Measurements from ENCODE around the gene METTL5. TPM values are rescaled to one million over a fixed set of nuclear protein-coding genes. Genes with fewer than 3 reads are reported as not detected.

The METTL5 gene
- total RNA-seq, 2 experiments from 2014 or later: 89.7 to 102 TPM

- ChIA-PET POLR2A (no interaction called here), CTCF (interaction anchor here (1.9 kb wide), 1 partner anchor 30 kb away, joined by 8 read pairs; the partner anchor contains the start of gene UBR3)
These were observed 27.1 kb downstream of the METTL5 start for GRCh38 chr2:169797601-169798000.

DNA sequence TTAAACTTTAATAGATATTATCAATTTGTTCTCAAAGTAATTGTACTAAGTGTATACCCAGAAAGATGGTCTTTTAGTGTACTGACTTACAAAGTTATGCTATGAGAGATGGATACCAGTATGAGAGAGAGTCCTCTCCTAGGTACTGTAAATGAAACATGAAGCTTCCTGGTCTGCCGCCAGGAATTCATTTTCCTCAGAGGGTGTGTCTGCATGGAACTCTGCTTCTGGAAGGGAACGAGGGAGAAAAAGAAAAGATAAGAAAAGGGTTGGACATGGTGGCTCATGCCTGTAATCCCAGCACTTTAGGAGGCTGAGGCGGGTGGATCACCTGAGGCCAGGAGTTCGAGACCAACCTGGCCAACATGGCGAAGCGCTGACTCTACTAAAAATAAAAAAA is 28.3 kb downstream of the METTL5 start:
- ChIA-PET POLR2A (no interaction called here), CTCF (no interaction called here)

GRCh38 chr2:169795181-169795580 is 29.5 kb downstream of the METTL5 start:
- POLR2A ChIA-PET: interaction anchor here (1.0 kb wide), 1 partner anchor 32 kb away, joined by 3 read pairs; the partner anchor contains the start of gene UBR3

GRCh38 chr2:169790581-169790980 is 34.1 kb downstream of the METTL5 start:
- POLR2A ChIA-PET: no interaction called here
- CTCF ChIA-PET: no interaction called here

More at GRCh38 chr2:169795181-169795580, 29.5 kb downstream of the METTL5 start:
- CTCF ChIA-PET: no interaction called here

DNA sequence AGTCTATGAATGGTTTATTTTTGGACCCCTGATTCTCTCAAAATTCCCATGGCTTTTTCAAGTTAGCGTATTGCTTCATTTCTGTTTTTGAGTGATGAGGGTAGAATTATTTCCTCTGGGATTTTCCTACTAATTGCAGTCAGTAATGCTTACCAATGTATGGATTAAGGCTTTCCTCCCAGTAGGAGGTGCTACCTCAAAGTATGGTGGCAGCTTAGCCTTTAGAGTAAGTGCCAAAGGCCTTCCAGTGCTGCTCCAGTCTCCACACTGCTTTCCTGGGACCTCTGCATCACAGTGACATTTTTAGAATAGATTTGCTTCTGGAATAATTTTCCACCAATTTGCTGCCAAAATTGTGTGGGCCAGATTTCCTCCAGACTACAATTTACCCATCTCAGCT is 42.2 kb downstream of the METTL5 start:
- ChIA-PET POLR2A (no interaction called here), CTCF (no interaction called here)

- POLR2A ChIA-PET: no interaction called here
- CTCF ChIA-PET: no interaction called here
These were observed 43.3 kb downstream of the METTL5 start for GRCh38 chr2:169781249-169782013.

DNA sequence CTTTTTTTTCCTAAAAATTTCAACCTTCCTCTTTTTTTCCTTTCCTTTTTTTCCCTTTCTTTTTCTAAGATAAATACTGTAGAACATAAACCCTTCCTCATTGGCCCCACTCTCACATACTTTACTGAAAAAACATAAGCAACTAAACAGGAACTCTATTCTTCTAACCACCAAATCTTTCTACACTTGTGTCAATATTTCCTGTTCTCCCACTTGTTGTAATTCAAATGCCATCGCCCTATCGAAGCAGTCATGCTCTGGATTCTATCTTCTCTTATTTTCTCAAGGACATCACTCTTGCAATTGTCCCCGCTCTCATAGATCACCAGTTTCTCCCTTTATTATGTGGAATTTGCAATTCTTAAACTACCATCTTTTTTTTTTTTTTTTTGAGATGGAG is 46.3 kb downstream of the METTL5 start:
- ChIA-PET POLR2A (no interaction called here), CTCF (no interaction called here)

DNA sequence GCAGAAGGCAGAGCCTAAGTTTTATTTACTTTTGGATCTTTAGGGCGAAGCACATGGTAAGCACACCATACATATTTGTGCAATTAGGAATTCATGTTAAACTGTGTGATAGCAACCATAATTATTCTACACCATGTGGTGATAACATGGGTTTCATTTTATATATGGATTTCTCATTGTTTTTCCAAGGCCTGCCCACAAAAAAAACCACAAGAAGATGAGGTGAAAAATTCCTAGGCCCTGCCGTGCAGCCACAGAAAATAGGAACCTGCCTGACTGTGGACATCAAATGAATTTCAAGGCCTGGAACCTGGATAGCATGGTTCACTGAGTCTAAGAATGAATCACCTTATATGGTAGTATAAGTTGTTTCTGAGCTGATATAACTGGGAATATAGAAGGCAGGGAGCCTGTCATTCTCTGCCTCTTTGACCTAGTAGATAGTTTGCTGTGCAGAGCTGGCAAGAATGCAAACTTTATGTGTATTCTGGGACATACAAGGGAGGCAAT is 48.4 kb downstream of the METTL5 start:
- CTCF ChIA-PET: no interaction called here

GRCh38 chr2:169775765-169776164 is 48.9 kb downstream of the METTL5 start:
- POLR2A ChIA-PET: no interaction called here
- CTCF ChIA-PET: no interaction called here

More for the DNA sequence above, 48.4 kb downstream of the METTL5 start:
- POLR2A ChIA-PET: no interaction called here

GRCh38 chr2:169775354-169775753 is 49.4 kb downstream of the METTL5 start:
- CTCF ChIA-PET: no interaction called here
- POLR2A ChIA-PET: no interaction called here

GRCh38 chr2:169772651-169773050 is 52.1 kb downstream of the METTL5 start:
- POLR2A ChIA-PET: no interaction called here
- CTCF ChIA-PET: no interaction called here

GRCh38 chr2:169771612-169772011 is 53.1 kb downstream of the METTL5 start:
- CTCF ChIA-PET: no interaction called here
- POLR2A ChIA-PET: no interaction called here

- ChIA-PET CTCF (interaction anchor here (1.4 kb wide), 1 partner anchor 243 kb away, joined by 3 read pairs; no protein-coding TSS in a partner anchor), POLR2A (interaction anchor here (0.6 kb wide), 1 partner anchor 199 kb away, joined by 3 read pairs; no protein-coding TSS in a partner anchor)
These were observed 53.7 kb downstream of the METTL5 start for GRCh38 chr2:169771021-169771420.

DNA sequence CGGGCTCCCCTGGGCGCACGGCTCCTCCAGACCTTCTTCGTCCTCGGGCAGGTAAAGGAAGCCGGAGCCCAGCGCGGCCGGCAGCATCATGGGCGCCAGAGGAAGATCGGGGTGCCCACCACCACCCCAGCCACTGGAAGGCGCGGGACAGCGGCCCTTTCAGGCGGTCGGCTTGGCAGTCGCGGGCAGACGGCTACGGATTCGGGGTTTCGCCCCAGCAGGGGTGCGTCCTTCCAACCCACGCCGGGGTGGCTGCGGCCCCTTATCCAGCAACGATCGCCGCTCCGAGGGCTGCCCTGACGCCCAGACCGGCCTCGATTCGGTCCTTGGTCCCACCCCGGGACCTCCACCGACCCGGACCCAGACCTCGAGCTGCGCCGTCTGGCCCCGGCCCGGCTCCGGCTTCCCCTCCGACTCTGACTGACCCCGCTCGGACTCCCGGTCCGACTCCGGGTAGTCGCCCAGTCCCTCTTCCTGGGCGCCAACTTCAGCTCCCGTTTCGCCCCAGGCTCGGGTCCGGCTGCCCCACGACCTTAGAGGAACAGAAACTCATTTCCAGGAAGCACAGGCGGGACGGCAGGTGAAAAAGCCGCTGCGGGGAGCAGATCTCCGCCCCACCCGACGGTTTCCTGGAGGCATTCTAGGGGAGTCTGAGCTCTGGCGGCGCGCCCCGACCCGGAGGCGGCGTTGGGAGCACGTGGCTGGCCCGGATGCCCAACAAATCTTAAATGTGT is 56.3 kb downstream of the METTL5 start:
- ChIA-PET CTCF (interaction anchor here (0.9 to 1.4 kb wide), 2 partner anchors 31 to 319 kb away, joined by 4 to 5 read pairs; no protein-coding TSS in a partner anchor), POLR2A (no interaction called here)

DNA sequence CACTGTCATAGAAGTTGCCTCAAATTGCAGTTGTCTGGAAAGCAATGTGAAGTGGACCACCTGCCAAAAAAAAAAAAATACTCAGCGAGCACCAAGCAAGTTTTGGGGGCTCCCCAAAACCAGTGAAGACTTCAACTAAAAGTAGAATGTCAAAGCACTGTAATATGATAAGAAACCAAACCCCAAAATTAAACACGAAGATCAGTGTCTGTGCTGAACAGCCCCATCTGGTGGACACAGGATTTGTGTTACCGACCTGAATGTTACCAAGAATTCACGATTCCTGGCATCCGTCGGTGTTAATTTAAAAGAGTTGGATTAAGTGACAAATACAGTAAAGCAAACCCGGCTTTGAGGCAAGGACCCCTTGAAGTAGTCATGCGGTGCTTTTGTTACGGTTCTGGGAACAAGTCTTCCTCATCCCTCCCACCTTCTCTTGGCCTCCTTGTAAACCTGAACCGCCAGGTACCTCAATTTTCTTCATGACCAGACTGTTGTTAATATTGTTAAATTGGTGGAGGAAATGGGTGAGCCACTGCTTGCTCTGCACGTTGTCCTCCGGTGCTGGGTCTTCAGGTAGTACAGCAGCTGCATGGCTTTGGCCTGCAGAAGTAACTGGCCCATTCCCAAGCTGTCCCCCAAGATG is 57.3 kb downstream of the METTL5 start:
- ChIA-PET CTCF (interaction anchor here (0.9 to 1.4 kb wide), 2 partner anchors 30 to 318 kb away, joined by 4 to 5 read pairs; no protein-coding TSS in a partner anchor), POLR2A (interaction anchor here (0.5 kb wide), 1 partner anchor 245 kb away, joined by 9 read pairs; no protein-coding TSS in a partner anchor)

- ChIA-PET CTCF (no interaction called here), POLR2A (no interaction called here)
These were observed 59.2 kb downstream of the METTL5 start for GRCh38 chr2:169765523-169765922.

GRCh38 chr2:169761970-169762292 is 62.8 kb downstream of the METTL5 start:
- CTCF ChIA-PET: no interaction called here
- POLR2A ChIA-PET: no interaction called here

Measured in activated CD8-positive, alpha-beta memory T cell treated with anti-CD3 and anti-CD28 coated beads for 36 hours (primary cell).